ENCODE data around the gene WRNIP1.

WRNIP1 gene

GRCh38 chr6:2746557-2747061 is 18.6 kb upstream of the WRNIP1 start:
- H3K27me3 ChIP-seq (ENCODE audit: insufficient read depth, low read length, poor library complexity, severe bottlenecking) = no peaks in the 10 kb centered on the region
- H2AFZ ChIP-seq (ENCODE audit: low read length) = no peak overlapping the region; the same call in 1 of the 2 replicates
- no peak overlapping the region for H3K4me2 ChIP-seq (ENCODE audit: low read depth, low read length, poor library complexity, severe bottlenecking)
- no peaks in the 10 kb centered on the region for H3K36me3 ChIP-seq (ENCODE audit: insufficient read depth, low read length)
- H3K4me3 ChIP-seq (ENCODE audit: low read length, poor library complexity, severe bottlenecking) = no peak overlapping the region
- no peaks in the 10 kb centered on the region for H3K9me2 ChIP-seq (replicated peaks; ENCODE audit: low read depth, low read length)
- peaks cover 52% of the 10 kb centered on the region for H3K4me1 ChIP-seq (ENCODE audit: insufficient read depth, low read length, poor library complexity, severe bottlenecking)
- H3K9me3 ChIP-seq (ENCODE audit: insufficient read depth, low read depth, low read length) = no peaks in the 10 kb centered on the region
- no peak overlapping the region for H3K9ac ChIP-seq (ENCODE audit: low read depth, low read length, poor library complexity, severe bottlenecking)
- H3K79me2 ChIP-seq (ENCODE audit: insufficient read depth, low read length) = no peaks in the 10 kb centered on the region
- peaks cover 6% of the 10 kb centered on the region for H3F3A ChIP-seq (ENCODE audit: low read depth)
- no peaks in the 10 kb centered on the region for H4K20me1 ChIP-seq (ENCODE audit: insufficient read depth, low read length, poor library complexity, severe bottlenecking)
- TF ChIP-seq EZH2phosphoT487 (IDR thresholded peaks at IDR 0.05; ENCODE audit: borderline replicate concordance) = no peak
- TF ChIP-seq CTCF (conservative IDR thresholded peaks at IDR 0.05; ENCODE audit: low read length) = no peak

GRCh38 chr6:2748183-2748582 is 17.0 kb upstream of the WRNIP1 start:
- H3K9ac ChIP-seq (ENCODE audit: low read depth, low read length, poor library complexity, severe bottlenecking) = no peak overlapping the region
- no peak overlapping the region for H2AFZ ChIP-seq (ENCODE audit: low read length)
- H3K9me2 ChIP-seq (replicated peaks; ENCODE audit: low read depth, low read length) = no peaks in the 10 kb centered on the region
- no peaks in the 10 kb centered on the region for H3K36me3 ChIP-seq (ENCODE audit: insufficient read depth, low read length)
- H3K9me3 ChIP-seq (ENCODE audit: insufficient read depth, low read depth, low read length) = no peaks in the 10 kb centered on the region
- peaks cover 8% of the 10 kb centered on the region for H3F3A ChIP-seq (ENCODE audit: low read depth)
- H4K20me1 ChIP-seq (ENCODE audit: insufficient read depth, low read length, poor library complexity, severe bottlenecking) = no peaks in the 10 kb centered on the region
- TF ChIP-seq EZH2phosphoT487 (IDR thresholded peaks at IDR 0.05; ENCODE audit: borderline replicate concordance) (no peak), CTCF (conservative IDR thresholded peaks at IDR 0.05; ENCODE audit: low read length) (no peak)
- peaks cover 67% of the 10 kb centered on the region for H3K4me1 ChIP-seq (ENCODE audit: insufficient read depth, low read length, poor library complexity, severe bottlenecking)
- no peaks in the 10 kb centered on the region for H3K27me3 ChIP-seq (ENCODE audit: insufficient read depth, low read length, poor library complexity, severe bottlenecking)
- no peak overlapping the region for H3K4me2 ChIP-seq (ENCODE audit: low read depth, low read length, poor library complexity, severe bottlenecking)
- H3K4me3 ChIP-seq (ENCODE audit: low read length, poor library complexity, severe bottlenecking) = no peak overlapping the region
- no peaks in the 10 kb centered on the region for H3K79me2 ChIP-seq (ENCODE audit: insufficient read depth, low read length)

- H3K36me3 ChIP-seq (ENCODE audit: insufficient read depth, low read length) = no peaks in the 10 kb centered on the region
- peak overlapping the region; percentile 56 for H3K9ac ChIP-seq (ENCODE audit: low read depth, low read length, poor library complexity, severe bottlenecking)
- peak overlapping the region; percentile 76; the same call in 1 of the 2 replicates for H2AFZ ChIP-seq (ENCODE audit: low read length)
- no peaks in the 10 kb centered on the region for H3K27me3 ChIP-seq (ENCODE audit: insufficient read depth, low read length, poor library complexity, severe bottlenecking)
- H3K4me3 ChIP-seq (ENCODE audit: low read length, poor library complexity, severe bottlenecking) = no peak overlapping the region
- no peaks in the 10 kb centered on the region for H4K20me1 ChIP-seq (ENCODE audit: insufficient read depth, low read length, poor library complexity, severe bottlenecking)
- H3K4me1 ChIP-seq (ENCODE audit: insufficient read depth, low read length, poor library complexity, severe bottlenecking) = peaks cover 62% of the 10 kb centered on the region
- TF ChIP-seq CTCF (conservative IDR thresholded peaks at IDR 0.05; ENCODE audit: low read length) = peak; percentile 94
- no peak for TF ChIP-seq EZH2phosphoT487 (IDR thresholded peaks at IDR 0.05; ENCODE audit: borderline replicate concordance)
- no peaks in the 10 kb centered on the region for H3K9me3 ChIP-seq (ENCODE audit: insufficient read depth, low read depth, low read length)
- no peaks in the 10 kb centered on the region for H3K9me2 ChIP-seq (replicated peaks; ENCODE audit: low read depth, low read length)
- H3F3A ChIP-seq (ENCODE audit: low read depth) = peaks cover 8% of the 10 kb centered on the region
- H3K79me2 ChIP-seq (ENCODE audit: insufficient read depth, low read length) = no peaks in the 10 kb centered on the region
- peak overlapping the region; percentile 19 for H3K4me2 ChIP-seq (ENCODE audit: low read depth, low read length, poor library complexity, severe bottlenecking)
These were observed 15.1 kb upstream of the WRNIP1 start for GRCh38 chr6:2749969-2750600.
